OCI-LY7 (cell line): ENCODE data around the gene PTPN12. TPM values are rescaled to one million over a fixed set of nuclear protein-coding genes. Genes with fewer than 3 reads are reported as not detected.

Source experiments
- BruUV-seq: library from RNA; stranded (reverse); fragments of 400-500 nt; replicated peaks from 2 replicates; lab custom pipeline; 2021; lab: Mats Ljungman, UMichigan
- CTCF ChIA-PET: fragments of 300-600 bp; sonication (Branson Sonifier 250); formaldehyde crosslinking; loops from one replicate; lab custom pipeline; 2022; ENCODE audit warnings: antibody characterized with exemption; ENCODE audit not compliant: unreplicated experiment; lab: Charles Lee
- POLR2A ChIA-PET: fragments of 300-600 bp; sonication (Branson Sonifier 250); formaldehyde crosslinking; loops from one replicate; lab custom pipeline; 2022; ENCODE audit warnings: antibody characterized with exemption; lab: Charles Lee
- DNase-seq: peaks from one replicate; pipeline ENCODE4 v3.0.0-alpha.2; 2015; ENCODE audit warnings: low spot score
- H2AFZ ChIP-seq: fragments of 200-600 bp; sonication (generic), shearing (Covaris generic); 2 replicates; pipeline ENCODE4 v1.6.1; 2014; ENCODE audit warnings: mild to moderate bottlenecking, antibody characterized with exemption, low read length, moderate library complexity
- H3K27ac ChIP-seq: fragments of 200-600 bp; sonication (generic); 2 replicates; pipeline ENCODE4 v1.5.1; 2014; ENCODE audit warnings: mixed run types, low read depth, mild to moderate bottlenecking, moderate library complexity, low read length, inconsistent platforms; ENCODE audit not compliant: poor library complexity, severe bottlenecking
- H3K36me3 ChIP-seq: fragments of 200-600 bp; sonication (generic); 2 replicates; pipeline ENCODE4 v1.6.1; 2014; ENCODE audit warnings: mild to moderate bottlenecking, antibody characterized with exemption, low read length, moderate library complexity, mixed read lengths; ENCODE audit not compliant: insufficient read depth
- H3K4me1 ChIP-seq: fragments of 200-600 bp; sonication (generic); 2 replicates; pipeline ENCODE4 v1.5.1; 2014; ENCODE audit warnings: mild to moderate bottlenecking, low read length; ENCODE audit not compliant: insufficient read depth, poor library complexity, severe bottlenecking
- H3K4me2 ChIP-seq: fragments of 200-600 bp; sonication (generic); 2 replicates; pipeline ENCODE4 v1.6.1; 2014; ENCODE audit warnings: mild to moderate bottlenecking, low read length
- H3K4me3 ChIP-seq: fragments of 200-600 bp; sonication (generic); 2 replicates; pipeline ENCODE4 v1.5.1; 2014; ENCODE audit warnings: mild to moderate bottlenecking, low read depth, low read length; ENCODE audit not compliant: poor library complexity, severe bottlenecking
- H3K79me2 ChIP-seq: fragments of 200-600 bp; sonication (generic); 2 replicates; pipeline ENCODE4 v1.6.1; 2016; ENCODE audit warnings: low read depth, mild to moderate bottlenecking, low read length, moderate library complexity, mixed read lengths; ENCODE audit not compliant: insufficient read depth
- H3K9me2 ChIP-seq: fragments of 200-600 bp; sonication (generic); 2 replicates; pipeline ENCODE4 v1.6.1; 2016; ENCODE audit warnings: mild to moderate bottlenecking, low read length, mixed read lengths; ENCODE audit not compliant: insufficient read depth
- H3K9me3 ChIP-seq: fragments of 200-600 bp; sonication (generic); 2 replicates; pipeline ENCODE4 v1.6.1; 2014; ENCODE audit warnings: mild to moderate bottlenecking, mixed run types, low read length, mixed read lengths
- H4K20me1 ChIP-seq: fragments of 200-600 bp; sonication (generic); 2 replicates; pipeline ENCODE4 v1.6.1; 2014; ENCODE audit warnings: mild to moderate bottlenecking, antibody characterized with exemption, low read length, moderate library complexity, mixed read lengths; ENCODE audit not compliant: insufficient read depth
- EZH2phosphoT487 ChIP-seq: fragments of 200-600 bp; sonication (generic); IDR thresholded peaks from 2 replicates; pipeline ENCODE4 v1.6.1; 2018; ENCODE audit warnings: low read depth, borderline replicate concordance, mild to moderate bottlenecking, mixed run types, antibody characterized with exemption, low read length, moderate library complexity, mixed read lengths
- intact Hi-C: fragments of 100-400 bp; cut with micrococcal nuclease; formaldehyde crosslinking; loops from one replicate; pipeline ENCODE4 v1.10.0; 2022; ENCODE audit not compliant: unreplicated experiment
- total RNA-seq, 2 experiments: library from RNA; depleted of rRNA in 1 of 2; stranded (reverse); fragments of >200 nt in 1 of 2; shearing (Covaris generic) in 1 of 2; gene quantifications; 2 replicates each; pipeline ENCODE4 v1.2.3, GENCODE V29; 2014 to 2022
- TF ChIP-seq, protein P1 (sequence below): fragments of 200-600 bp; sonication (generic); conservative IDR thresholded peaks from 2 replicates; pipeline ENCODE4 v1.5.1; 2014; ENCODE audit warnings: mild to moderate bottlenecking, antibody characterized with exemption, low read length, moderate library complexity, mixed read lengths

The PTPN12 gene
- total RNA-seq, 2 experiments from 2014 or later, result 2.7 to 19.1 TPM

DNA sequence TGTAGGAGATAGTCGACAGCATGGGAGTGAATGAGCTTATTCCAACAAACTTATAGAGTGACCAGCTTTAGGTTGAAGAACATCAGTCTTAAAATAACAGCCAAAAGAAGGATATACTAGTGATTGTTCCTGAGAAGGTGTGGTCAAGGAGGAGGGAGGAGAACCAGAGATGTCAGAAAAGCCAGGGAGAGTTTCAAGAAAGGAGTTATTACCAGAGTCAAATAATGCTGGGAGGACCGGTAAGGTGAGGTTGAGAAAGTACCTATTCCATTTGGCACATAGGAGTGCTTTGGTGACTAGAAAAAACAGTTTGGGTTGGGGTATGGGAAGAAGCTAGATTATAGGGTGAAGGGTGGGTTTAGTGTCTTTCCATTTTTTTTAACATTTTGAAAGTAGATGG, 5.8 kb downstream of the PTPN12 start:
- Histone ChIP-seq H4K20me1 (peaks cover 4% of the 10 kb centered on the region; the same call in 1 of the 2 replicates), H2AFZ (no peak overlapping the region), H3K4me2 (no peak overlapping the region), H3K79me2 (no peaks in the 10 kb centered on the region; the same call in 1 of the 2 replicates), H3K27ac (no peak overlapping the region), H3K9me3 (no peaks in the 10 kb centered on the region), H3K4me3 (no peak overlapping the region), H3K36me3 (no peaks in the 10 kb centered on the region), H3K9me2 (no peaks in the 10 kb centered on the region), H3K4me1 (peaks cover 4% of the 10 kb centered on the region)
- POLR2A ChIA-PET, result interaction anchor here (0.6 to 1.6 kb wide), 7 partner anchors 9 to 451 kb away, joined by 3 to 5 read pairs (median 3); no protein-coding TSS in a partner anchor
- no peak for DNase-seq
- no TSS peak for BruUV-seq
- CTCF ChIA-PET, result no interaction called here
- intact Hi-C loops, result no loop called here
- TF ChIP-seq, protein P1, sequence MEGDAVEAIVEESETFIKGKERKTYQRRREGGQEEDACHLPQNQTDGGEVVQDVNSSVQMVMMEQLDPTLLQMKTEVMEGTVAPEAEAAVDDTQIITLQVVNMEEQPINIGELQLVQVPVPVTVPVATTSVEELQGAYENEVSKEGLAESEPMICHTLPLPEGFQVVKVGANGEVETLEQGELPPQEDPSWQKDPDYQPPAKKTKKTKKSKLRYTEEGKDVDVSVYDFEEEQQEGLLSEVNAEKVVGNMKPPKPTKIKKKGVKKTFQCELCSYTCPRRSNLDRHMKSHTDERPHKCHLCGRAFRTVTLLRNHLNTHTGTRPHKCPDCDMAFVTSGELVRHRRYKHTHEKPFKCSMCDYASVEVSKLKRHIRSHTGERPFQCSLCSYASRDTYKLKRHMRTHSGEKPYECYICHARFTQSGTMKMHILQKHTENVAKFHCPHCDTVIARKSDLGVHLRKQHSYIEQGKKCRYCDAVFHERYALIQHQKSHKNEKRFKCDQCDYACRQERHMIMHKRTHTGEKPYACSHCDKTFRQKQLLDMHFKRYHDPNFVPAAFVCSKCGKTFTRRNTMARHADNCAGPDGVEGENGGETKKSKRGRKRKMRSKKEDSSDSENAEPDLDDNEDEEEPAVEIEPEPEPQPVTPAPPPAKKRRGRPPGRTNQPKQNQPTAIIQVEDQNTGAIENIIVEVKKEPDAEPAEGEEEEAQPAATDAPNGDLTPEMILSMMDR, result no peak

DNA sequence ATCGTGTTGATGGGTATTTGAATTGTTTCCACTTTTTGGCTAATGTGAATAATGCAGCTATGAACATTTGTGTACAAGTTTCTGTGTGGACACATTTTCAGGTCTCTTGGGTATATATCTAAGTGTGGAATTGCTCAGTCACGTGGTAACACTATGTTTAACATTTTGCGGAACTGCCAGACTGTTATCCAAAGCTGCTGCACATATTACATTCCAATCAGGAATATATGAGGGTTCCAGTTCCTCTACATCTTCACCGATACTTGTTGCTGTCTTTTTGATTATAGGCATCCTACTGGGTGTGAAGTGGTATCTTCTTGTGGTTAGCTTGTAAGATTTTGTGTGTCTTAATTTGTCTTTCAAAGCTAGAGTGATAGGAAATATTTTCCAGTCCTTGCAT, 6.8 kb downstream of the PTPN12 start:
- intact Hi-C loops, result no loop called here
- ChIA-PET POLR2A (interaction anchor here (0.5 to 1.6 kb wide), 6 partner anchors 8 to 132 kb away, joined by 3 to 6 read pairs (median 4); no protein-coding TSS in a partner anchor), CTCF (no interaction called here)
- H3K4me1 ChIP-seq, result no peaks in the 10 kb centered on the region
- DNase-seq, result no peak
- H3K27ac ChIP-seq, result no peak overlapping the region
- no peaks in the 10 kb centered on the region for H3K9me2 ChIP-seq
- BruUV-seq, result no TSS peak
- H3K4me3 ChIP-seq, result no peak overlapping the region
- H2AFZ ChIP-seq, result no peak overlapping the region
- H3K9me3 ChIP-seq, result no peaks in the 10 kb centered on the region
- H3K4me2 ChIP-seq, result no peak overlapping the region
- H4K20me1 ChIP-seq, result peaks cover 4% of the 10 kb centered on the region; the same call in 1 of the 2 replicates
- H3K36me3 ChIP-seq, result no peaks in the 10 kb centered on the region
- no peaks in the 10 kb centered on the region; the same call in 1 of the 2 replicates for H3K79me2 ChIP-seq
- TF ChIP-seq EZH2phosphoT487, result no peak
- TF ChIP-seq, protein P1, result no peak

DNA sequence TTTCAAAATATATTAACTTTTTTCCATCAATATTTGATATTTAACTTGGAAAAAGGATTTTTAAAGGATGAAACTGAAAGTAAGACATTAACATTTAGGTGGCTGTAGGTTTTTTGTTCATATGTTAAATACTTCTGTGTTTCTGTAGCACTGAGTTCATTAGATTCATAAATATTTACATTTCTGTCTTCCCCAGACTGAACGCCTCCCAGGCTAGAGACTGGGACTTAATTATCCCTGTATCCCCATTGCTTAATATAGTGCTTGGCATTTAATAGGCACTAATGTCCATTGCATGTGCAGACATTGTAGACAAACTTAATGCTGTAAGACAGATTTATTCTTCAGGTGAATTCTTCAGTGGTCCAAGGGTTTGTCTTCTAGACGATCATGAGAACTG, 7.4 kb downstream of the PTPN12 start:
- H3K4me3 ChIP-seq, result no peak overlapping the region
- no TSS peak for BruUV-seq
- H3K36me3 ChIP-seq, result no peaks in the 10 kb centered on the region
- no peaks in the 10 kb centered on the region for H3K9me3 ChIP-seq
- intact Hi-C loops, result no loop called here
- no peak for TF ChIP-seq EZH2phosphoT487
- TF ChIP-seq, protein P1, result no peak
- no peaks in the 10 kb centered on the region for H3K9me2 ChIP-seq
- no peak overlapping the region for H3K4me2 ChIP-seq
- peaks cover 4% of the 10 kb centered on the region; the same call in 1 of the 2 replicates for H4K20me1 ChIP-seq
- ChIA-PET CTCF (no interaction called here), POLR2A (interaction anchor here (0.5 to 1.1 kb wide), 2 partner anchors 27 to 133 kb away, joined by 3 to 4 read pairs; no protein-coding TSS in a partner anchor)
- H3K4me1 ChIP-seq, result no peaks in the 10 kb centered on the region
- H2AFZ ChIP-seq, result no peak overlapping the region
- H3K27ac ChIP-seq, result no peak overlapping the region
- DNase-seq, result no peak
- H3K79me2 ChIP-seq, result no peaks in the 10 kb centered on the region; the same call in 1 of the 2 replicates
